ENCODE measurements around the gene MEGF11. TPM values are rescaled to one million over a fixed set of nuclear protein-coding genes. Genes with fewer than 3 reads are reported as not detected.

Gene MEGF11
- total RNA-seq, 1 donor from 2014 or later, result not detected

DNA sequence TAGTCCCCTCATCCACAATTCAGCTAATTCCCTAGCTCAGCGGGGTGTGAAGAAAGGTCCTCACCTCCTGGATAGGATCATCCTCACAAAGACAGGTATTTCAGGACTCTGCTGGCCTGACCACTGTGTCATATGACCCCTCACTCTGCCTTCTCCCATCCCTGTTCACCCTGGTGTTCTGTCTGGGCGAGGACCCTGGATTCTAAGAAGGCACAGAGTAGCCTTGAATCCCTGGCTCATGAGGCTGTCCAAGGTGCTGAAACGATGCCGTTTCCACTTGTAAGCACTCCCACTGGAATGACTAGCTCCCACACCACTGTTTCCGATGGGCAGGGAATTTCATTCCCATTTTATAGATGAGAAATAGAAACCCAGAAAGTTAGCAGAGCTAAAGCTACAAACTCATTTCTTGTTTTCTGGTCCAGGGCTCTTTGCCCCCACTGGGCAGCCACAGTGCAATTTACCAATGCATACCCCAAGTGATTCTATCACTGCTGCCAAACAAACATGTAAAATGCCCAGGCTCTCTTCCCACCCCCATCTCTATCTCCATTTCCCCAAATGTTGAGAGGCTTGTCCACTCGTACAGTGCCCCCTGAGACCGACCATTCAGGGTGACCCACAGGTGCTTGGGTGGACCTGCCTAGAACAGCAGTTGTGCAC, 301.0 kb downstream of the MEGF11 start:
- no peak for DNase-seq (ENCODE audit: low spot score)

DNA sequence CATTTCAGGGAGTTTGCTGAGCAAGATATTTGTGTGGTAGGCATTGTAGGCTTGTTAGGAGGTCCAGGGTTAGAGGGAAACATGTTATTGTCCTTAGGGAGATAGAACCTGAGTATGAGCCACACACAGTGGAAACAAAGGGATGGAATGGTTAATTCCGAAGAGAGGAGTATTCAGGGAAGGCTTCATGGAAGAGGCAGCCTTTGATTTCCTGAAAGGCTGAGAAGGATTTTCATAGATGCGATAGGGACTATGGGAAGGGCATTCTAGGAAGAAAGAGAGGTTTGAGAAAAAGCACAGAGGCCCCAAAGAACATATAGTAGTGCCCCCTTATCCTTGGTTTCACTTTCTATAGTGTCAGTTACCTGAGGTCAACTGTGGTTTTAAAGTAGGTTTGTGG, 302.5 kb downstream of the MEGF11 start:
- DNase-seq (ENCODE audit: low spot score), result no peak

DNA sequence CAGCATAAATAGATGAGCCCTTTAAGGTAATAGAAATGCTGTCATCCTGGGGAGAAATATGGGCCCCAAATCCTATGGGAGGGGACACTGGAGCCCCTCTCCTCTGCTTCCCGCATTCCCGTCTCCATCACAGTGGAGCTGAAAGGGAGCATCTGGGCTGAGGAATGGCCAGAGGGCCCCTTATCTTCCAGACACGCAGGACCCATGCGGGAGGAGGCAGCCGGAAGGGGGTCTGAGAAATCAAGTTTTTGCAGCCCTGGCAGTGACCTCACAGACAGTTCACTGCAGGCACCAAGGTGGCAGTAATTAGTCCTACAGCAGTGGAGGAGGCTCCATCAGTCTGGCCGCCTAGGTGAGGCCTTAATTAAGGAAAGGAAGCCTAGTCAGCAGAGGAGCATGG, 304.1 kb downstream of the MEGF11 start:
- no peak for DNase-seq (ENCODE audit: low spot score)

DNA sequence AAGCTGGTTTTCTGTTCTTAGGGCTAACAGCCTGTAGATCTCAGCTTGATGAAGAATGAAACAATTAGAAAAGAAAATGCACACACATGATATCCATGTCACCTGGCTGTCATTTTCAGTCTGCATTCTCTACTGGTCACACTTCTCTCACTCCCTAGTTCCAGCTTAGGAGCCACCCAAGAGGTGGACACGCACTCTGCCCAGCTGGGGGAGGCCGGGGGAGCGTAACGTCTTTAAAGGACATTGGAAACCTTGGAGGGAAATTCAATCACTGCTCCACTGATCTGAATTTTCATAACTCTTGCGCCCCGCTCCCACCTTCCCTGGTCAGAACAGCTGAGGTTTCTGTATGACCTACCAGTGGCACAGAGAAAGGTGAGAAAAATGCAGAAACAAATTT, 304.5 kb downstream of the MEGF11 start:
- no peak for DNase-seq (ENCODE audit: low spot score)

DNA sequence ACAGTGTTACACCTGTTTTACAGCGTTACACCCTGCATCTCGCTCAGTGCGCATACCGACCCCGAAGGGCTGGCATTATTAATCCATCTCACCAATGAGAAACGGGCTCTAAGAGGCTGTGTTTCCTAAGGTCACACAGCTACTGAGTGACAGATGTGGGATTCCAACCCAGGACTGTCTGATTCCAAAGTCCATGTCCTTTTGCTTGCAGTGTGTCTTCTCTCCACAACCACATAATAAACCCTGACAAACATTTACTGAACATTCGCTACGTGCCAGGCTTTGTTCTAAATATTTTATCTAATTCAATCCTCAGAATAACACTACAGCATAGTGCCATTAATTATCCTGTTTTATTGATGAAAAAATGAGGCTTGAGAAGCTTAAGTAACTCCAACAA, 305.2 kb downstream of the MEGF11 start:
- DNase-seq (ENCODE audit: low spot score), result no peak

DNA sequence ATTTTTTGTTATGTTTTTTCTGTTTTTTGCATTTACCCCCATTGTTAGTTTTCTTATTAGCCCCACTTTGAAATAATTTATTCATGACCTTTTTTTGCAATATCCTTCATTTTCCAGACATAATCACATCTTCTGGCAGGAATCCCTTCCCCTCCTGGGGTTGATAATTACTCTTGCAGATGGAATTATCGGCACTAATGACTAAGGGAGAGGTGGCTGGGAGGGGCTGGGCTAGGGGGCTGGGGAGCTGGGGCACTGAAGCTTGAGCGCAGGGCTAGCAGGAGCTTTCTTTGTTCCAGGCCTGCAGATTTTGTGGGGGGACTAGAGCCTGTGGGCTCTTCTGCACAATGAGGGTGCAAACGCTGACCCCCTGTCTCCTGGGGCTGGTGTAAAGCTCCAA, 306.5 kb downstream of the MEGF11 start:
- no peak for DNase-seq (ENCODE audit: low spot score)

DNA sequence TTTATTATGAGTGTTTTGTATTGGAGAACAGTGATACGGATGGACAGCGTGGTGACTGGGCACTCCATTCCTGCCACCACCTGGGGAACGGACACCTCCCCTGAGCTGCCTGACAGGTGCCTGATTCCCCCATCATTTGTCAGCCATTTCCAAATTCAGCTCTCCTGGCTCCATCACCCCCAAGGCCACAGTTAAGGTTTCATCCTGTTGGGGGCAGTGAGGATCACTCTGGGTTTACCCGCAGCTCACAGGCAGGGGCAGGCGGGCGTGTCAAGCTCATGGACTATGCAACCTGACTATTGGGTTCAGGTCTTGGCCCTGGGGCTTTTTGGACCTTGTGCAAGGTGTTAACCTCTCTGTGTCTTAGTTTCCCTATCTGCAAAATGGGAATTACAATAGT, 307.9 kb downstream of the MEGF11 start:
- no peak for DNase-seq (ENCODE audit: low spot score)

DNA sequence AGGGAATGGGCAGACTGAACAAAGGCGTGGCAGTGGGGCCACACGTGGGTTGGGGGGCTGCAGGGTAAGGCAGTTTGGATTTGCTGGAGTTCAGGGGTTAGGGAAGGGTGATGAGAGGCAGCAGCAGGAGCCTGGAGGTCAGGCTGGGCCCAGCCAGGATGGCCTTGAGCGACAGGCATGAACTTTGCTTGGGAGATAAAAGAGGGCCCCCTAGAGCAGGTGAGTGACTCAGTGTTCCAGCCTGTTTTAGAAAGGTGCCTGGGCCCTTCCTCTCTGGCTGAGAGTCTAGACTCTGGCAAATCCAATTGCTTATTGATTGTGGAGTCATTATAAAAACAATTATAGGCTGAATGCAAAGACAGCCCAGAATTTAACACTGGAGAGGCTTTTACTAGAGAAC, 309.1 kb downstream of the MEGF11 start:
- no peak for DNase-seq (ENCODE audit: low spot score)

DNA sequence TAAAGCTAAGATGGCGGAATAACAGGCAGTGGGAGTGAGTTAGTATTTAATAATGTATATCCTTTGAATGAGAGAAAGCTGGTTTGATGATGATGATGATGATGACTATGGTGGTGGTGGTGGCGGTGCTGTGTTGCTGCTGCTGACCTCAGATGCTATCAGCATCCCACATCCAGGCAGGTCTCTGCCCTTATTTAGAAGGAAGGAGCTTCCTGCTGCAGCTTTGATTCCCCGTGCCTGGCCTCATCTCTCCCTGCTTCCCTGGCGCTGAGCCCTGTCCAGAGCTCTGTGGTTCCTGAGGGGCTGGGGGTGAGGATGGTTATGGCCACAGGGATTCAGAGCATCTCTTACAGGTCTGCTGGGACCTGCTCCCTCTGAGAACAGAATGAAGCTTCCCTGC, 311.1 kb downstream of the MEGF11 start:
- DNase-seq (ENCODE audit: low spot score), result no peak

DNA sequence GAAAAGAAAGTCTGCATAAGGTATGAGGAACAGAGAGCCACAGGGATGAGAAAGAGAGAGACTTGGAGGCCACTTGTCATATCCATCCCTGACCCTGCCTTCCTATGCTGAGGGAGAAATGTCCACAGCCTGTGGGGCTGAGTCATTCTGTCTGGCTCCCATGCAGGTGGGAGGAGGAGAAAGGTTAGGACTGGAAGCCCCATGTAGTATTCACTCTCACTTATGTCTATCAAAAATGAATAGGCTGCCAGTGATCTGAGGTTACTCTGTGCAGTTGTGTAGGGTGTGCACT, 313.0 kb downstream of the MEGF11 start:
- no peak for DNase-seq (ENCODE audit: low spot score)

DNA sequence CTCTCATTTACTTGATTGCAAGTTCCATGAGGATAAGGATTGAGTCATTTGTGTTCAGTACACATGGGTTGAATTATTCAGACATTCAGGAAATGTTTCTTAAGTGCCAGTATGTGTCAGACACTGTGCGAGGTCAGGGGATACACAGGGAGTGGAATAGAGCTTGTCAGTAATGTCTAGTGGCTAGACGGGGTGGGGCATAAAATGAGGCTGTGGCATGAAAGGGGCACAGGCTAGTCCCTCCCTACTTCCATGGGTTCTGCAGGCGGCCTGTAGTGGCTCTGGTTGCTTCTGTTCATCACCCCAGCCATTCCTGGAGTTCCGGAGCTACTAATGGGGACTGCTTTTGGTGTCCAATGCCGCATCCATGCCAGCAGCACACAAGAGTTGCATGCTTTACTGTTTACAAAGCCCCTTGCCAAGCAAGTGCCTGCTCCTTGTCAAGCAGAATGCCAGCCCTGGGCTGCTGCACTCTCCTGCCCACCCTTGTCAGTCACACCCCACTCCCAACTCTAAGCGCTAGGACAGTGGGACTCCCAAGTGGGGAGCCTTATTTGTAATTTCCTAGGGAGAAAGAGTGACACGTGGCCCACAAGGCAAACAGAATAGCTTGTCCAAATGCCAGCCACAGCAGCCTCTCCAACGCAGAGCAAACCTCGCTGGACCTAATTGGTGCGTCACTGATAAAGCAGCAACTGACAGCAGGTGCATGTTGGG, 313.5 kb downstream of the MEGF11 start:
- no peak for DNase-seq (ENCODE audit: low spot score)

DNA sequence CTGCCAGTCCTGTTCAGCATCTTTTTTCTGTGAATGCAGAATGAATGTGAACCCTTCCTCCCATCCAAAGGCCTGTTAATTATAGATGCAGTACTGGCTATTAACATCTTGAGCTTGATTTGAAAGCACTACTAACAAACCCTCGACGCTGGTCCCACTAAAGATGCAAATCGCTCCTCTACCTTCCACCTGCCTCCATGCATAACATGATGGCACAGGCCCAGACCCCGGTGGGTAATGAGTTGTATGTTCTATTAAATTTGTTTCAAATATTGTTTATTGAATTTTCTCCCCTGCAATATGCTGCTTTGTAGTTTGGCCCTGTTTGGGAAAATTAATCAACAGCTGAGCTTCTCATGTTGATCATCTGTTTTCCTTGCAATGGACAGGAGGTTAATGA, 314.9 kb downstream of the MEGF11 start:
- DNase-seq (ENCODE audit: low spot score), result no peak

DNA sequence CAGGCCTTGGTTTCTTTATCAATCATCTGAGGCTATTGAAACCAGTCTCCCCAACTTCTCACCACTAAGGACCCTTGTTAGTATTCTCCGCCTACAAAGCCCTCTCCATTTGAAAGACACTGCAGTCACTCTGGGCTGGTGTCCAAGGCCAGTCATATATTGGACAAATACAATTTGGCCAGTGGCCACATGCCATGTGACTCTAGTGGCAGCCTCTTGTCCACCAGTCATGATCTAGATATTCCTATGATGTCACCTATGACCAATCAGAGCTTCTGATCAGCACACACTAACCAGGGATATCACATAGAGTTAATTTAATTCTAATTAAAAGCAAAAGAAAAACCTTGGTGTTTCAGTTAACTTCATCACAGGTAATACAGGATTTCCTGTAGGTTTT, 316.1 kb downstream of the MEGF11 start:
- DNase-seq (ENCODE audit: low spot score), result no peak

DNA sequence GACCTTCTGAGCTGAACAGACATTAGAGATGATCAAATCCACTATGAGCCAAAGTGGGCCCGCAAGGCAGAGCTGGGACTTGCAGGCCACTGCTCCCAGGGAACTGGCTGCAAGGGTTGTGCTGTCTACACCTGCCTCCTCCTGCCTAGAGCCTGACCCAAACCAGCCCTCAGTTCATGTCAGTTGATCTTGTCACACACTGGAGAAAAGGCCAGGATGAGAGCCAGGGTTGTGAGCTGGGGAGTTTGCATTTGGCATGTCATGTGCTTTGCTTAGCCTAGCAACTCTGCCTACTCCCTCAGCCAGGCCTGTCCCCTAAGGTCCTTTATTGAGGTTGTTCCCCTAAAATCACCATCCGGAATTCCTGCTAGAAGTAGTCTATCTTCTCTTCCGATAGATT, 316.5 kb downstream of the MEGF11 start:
- DNase-seq (ENCODE audit: low spot score), result no peak

DNA sequence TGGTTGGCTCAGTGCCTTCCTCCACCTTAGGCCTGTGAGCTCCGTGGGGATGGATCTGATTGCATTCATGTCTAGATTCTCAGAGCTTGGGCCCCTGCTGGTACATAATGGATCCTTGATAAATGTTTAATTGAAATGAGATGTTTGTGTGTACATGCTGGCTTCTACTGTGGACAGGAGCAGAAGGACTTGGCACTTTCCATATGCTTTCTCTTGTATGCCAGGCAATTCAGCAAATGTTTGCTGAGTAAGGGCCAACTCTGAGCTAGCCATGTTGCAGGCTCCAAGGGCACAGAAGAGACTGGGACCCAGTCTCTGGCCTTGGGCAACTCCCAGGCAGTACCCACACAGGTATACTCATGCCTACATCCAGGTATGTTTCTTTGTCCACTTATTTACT, 317.3 kb downstream of the MEGF11 start:
- no peak for DNase-seq (ENCODE audit: low spot score)

DNA sequence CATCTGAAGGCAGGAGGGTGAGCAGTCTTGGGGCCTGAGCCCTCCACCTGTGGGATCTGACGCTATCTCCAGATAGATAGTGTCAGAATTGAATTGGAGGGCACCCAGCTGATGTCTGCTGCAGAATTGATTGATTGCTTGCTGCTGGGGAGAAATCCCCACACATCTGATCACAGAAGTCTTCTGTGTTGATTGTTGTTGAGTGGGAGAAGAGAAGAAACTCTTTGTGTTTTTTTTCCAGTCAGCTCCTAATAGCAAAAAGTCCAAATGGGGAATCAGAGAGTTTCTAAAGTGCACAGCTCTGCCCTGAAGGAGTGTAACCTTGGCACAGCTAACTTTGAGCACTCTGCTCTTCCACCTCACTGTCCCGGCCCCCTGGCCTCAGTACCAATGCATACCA, 318.2 kb downstream of the MEGF11 start:
- no peak for DNase-seq (ENCODE audit: low spot score)

DNA sequence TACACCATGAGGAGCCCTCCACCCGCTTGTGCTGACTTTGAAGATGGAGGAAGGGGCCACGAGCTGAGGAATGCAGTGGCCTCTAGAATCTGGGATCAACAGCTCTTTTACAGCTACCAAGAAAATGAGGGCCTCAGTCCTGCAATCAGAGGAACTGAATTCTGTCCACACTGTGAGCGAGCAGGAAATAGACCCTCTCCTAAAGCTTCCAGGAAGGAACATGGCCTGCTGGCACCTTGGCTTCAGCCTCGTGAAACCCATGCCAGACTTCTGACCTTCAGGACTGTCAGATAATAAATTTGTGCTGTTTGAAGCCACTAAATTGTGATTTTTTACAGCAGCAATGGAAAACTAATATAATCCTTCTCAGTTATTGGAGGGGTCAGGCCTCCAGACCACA, 322.3 kb downstream of the MEGF11 start:
- DNase-seq (ENCODE audit: low spot score), result no peak

DNA sequence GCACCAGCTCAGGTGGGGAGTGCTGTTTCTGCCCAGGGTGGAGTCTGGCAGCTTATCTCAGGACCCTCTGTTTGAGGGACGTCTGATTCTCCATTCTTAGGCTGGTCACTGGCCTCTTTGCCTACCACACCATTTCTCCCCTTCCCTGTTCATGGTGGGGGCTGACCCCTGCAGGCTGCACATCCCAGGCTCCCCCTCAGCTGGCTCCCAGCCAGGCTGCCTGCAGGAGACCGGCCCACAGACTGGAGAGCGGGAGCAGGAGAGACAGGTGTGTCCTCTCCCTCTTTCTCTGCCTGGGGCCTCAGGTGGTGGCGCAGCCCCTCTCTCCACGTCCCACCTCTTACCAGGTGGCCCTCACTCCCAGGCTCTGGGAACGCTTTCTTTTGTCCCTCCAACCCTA, 323.4 kb downstream of the MEGF11 start:
- no peak for DNase-seq (ENCODE audit: low spot score)

DNA sequence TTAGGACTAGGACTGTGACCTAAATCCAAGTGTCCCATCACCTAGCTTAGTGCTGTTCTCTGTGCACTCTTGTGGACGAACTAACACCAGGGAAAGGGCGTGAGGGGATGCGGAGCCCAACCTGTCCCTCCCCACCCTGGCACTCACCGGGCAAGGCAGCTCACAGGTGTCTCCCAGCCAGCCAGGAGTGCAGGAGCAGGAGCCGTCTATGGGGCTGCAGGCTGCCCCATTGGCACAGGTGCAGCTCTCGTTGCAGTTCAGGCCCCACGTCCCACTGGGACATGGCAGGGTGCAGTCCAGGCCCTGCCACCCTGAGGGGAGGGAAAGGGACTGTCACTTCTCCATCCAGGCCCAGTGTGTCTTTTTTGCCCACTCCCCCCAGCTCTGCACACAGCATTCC, 324.0 kb downstream of the MEGF11 start:
- DNase-seq (ENCODE audit: low spot score), result no peak

DNA sequence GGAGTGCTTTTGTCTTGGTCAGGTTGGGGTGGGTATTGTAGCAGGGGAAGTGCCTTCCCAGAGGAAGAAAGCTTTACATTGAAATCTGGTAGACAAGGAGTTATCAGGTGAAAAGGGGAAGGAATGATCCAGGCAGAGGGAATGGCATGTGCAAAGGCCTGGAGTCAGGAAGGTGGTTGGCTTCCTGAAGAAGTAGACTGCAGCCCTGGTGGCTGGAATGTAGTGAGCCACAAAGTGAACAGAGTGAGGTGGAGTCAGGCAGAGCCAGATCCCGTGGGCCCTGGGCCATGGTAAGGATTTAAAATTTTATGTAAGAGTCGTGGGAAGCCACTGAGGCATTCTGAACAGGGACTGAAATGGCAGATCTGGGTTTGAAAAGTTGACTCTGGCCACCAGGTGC, 326.0 kb downstream of the MEGF11 start:
- DNase-seq (ENCODE audit: low spot score), result no peak

DNA sequence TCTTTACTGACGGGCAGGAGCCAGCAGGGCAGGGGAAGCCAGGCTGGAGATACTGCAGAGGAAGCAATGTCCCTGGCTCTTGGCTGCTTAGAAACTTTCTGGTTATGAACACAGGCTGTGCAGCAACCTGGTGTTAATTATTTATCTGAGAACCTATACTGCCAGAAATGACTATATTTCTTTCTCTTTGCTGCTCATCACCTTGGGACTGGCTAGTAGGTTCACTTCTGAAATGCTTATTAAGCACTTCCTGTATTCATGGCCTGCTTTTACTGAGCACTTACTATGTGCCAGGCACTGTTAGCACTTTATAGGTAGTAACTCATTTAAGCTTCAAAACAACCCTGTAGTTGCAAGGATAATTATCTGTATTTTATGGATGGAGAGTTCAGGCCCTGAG, 326.7 kb downstream of the MEGF11 start:
- DNase-seq (ENCODE audit: low spot score), result no peak

DNA sequence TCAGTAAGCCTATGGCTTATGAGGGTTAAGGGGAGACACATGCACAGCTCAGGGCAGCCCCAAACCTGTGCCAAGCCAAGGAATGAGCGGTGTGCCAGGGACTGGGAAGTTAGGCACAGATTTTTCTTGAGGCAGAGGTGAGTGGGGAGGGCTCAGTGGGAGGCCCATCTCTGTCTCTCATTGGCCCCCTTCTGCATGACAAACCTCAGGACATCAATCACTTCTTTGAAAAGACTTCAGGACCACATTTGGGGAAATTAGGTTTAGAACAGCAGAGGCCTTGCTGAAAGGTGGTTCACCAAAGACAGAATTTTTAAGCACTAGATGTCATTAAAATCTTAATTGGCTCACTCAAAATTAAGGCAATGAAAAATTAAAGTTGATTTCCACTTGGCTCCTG, 327.1 kb downstream of the MEGF11 start:
- no peak for DNase-seq (ENCODE audit: low spot score)

DNA sequence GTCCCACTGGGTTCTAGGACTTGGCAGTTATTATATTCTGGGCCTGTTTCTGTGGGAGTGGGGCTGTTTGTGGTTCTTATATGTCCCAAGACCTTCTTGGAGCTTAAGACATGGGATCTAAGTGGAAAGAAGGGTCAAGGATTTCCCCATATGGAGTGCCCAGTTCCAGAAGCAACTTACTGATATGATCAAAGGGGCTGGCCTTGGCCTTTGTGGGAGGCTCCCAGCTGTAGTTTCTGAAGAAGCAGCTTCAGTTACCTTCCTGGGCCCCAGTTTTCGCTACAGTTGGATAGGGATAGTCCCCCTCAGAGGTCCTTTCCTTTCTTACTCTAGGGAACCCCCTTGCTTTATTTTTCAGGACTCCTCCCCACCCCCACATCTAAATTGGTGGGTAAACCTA, 328.2 kb downstream of the MEGF11 start:
- no peak for DNase-seq (ENCODE audit: low spot score)

DNA sequence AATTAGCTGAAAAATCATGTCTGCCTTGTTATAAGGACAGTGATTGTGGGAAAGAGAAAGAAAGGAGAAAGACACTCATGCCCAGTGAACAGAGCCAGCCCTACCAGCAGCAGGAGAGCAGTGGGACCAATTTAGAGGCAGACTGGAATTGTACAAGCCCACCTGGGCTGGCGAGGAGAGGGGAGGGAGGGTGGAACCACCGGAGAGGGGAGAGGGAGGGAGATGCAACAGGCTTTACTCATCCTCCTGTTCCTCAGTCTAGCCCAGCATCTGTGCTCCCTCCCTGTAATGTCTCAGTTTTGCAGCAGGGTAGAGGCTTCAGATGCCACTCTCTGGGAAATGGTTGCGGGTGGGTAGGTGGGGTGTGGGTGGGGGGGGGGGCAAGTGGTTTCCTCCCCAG, 329.5 kb downstream of the MEGF11 start:
- DNase-seq (ENCODE audit: low spot score), result no peak

Measured in mesenteric fat pad (tissue), 1 donor.